Activated CD4-positive, alpha-beta T cell treated with anti-CD3 and anti-CD28 coated beads for 36 hours (primary cell): ENCODE results near the gene UFD1. TPM values are rescaled to one million over a fixed set of nuclear protein-coding genes. Genes with fewer than 3 reads are reported as not detected.

ENCODE experiments used
- ATAC-seq: fragments of 200-7000 bp; cut with Tn5 transposase; one replicate; pipeline ENCODE4 v1.10.0; 2021; ENCODE audit warnings: mild to moderate bottlenecking, moderate library complexity
- CTCF ChIA-PET: fragments of 350-600 bp; sonication (Branson Sonifier 250); formaldehyde crosslinking; loops from one replicate; lab custom pipeline; 2021; ENCODE audit warnings: antibody characterized with exemption; lab: Charles Lee
- POLR2A ChIA-PET: fragments of 350-600 bp; sonication (Branson Sonifier 250); formaldehyde crosslinking; loops from one replicate; lab custom pipeline; 2021; ENCODE audit warnings: antibody characterized with exemption, inconsistent platforms; lab: Charles Lee
- DNase-seq: peaks from one replicate; pipeline ENCODE4 v3.0.0-alpha.2; 2020
- H3K27ac Mint-ChIP-seq: one replicate; pipeline ENCODE4 v1.8.0; 2021; ENCODE audit warnings: mixed read lengths
- H3K27me3 Mint-ChIP-seq: one replicate; pipeline ENCODE4 v1.8.0; 2021; ENCODE audit warnings: mixed read lengths
- H3K36me3 Mint-ChIP-seq: one replicate; pipeline ENCODE4 v1.8.0; 2021; ENCODE audit warnings: low read depth, mixed read lengths
- H3K4me1 Mint-ChIP-seq: one replicate; pipeline ENCODE4 v1.8.0; 2021; ENCODE audit warnings: mixed read lengths
- H3K4me3 Mint-ChIP-seq: one replicate; pipeline ENCODE4 v1.8.0; 2021; ENCODE audit warnings: mild to moderate bottlenecking, moderate library complexity, mixed read lengths
- H3K9me3 Mint-ChIP-seq: one replicate; pipeline ENCODE4 v1.8.0; 2021; ENCODE audit warnings: low read depth, mixed read lengths
- intact Hi-C, 2 experiments: fragments of 100-400 bp; cut with DNase I in 1 of 2; cut with micrococcal nuclease in 1 of 2; formaldehyde crosslinking; loops; one replicate each; pipeline versions ENCODE4 v1.14.2 to v1.15.1; 2022 to 2024; cut with DNase I, micrococcal nuclease
- total RNA-seq, 2 experiments: library from RNA; stranded (reverse); gene quantifications; one replicate each; pipeline ENCODE4 v1.2.3, GENCODE V29; 2021

Gene UFD1
- total RNA-seq, 2 experiments from 2014 or later, result 78.4 to 109 TPM

- ATAC-seq, result no peak
- H3K27ac Mint-ChIP-seq, result no peak overlapping the region
Measured at GRCh38 chr22:19469421-19469820, 9.6 kb downstream of the UFD1 start.

GRCh38 chr22:19467912-19468311 is 11.1 kb downstream of the UFD1 start:
- H3K27me3 Mint-ChIP-seq, result no peaks in the 10 kb centered on the region
- no peak overlapping the region for H3K4me3 Mint-ChIP-seq
- CTCF ChIA-PET, result interaction anchor here (0.6 to 1.3 kb wide), 3 partner anchors 9 to 697 kb away, joined by 3 to 4 read pairs (median 3); partner anchors contain the start of gene C22orf39
- DNase-seq (no peak), ATAC-seq (no peak)
- no peaks in the 10 kb centered on the region for H3K9me3 Mint-ChIP-seq
- POLR2A ChIA-PET, result interaction anchor here (0.8 kb wide), 1 partner anchor 21 kb away, joined by 3 read pairs; the partner anchor contains the start of gene C22orf39
- intact Hi-C loops, result no loop called here
- H3K36me3 Mint-ChIP-seq, result peaks cover 56% of the 10 kb centered on the region
- no peak overlapping the region for H3K27ac Mint-ChIP-seq
- no peaks in the 10 kb centered on the region for H3K4me1 Mint-ChIP-seq

More at GRCh38 chr22:19469421-19469820, 9.6 kb downstream of the UFD1 start:
- Mint-ChIP-seq H3K4me3 (no peak overlapping the region), H3K4me1 (no peaks in the 10 kb centered on the region), H3K9me3 (no peaks in the 10 kb centered on the region), H3K27me3 (no peaks in the 10 kb centered on the region), H3K36me3 (peaks cover 61% of the 10 kb centered on the region)
- CTCF ChIA-PET, result no interaction called here
- POLR2A ChIA-PET, result no interaction called here
- intact Hi-C loops, result no loop called here
- DNase-seq, result no peak

GRCh38 chr22:19466848-19467752 is 11.9 kb downstream of the UFD1 start:
- Mint-ChIP-seq H3K27ac (no peak overlapping the region), H3K9me3 (no peaks in the 10 kb centered on the region), H3K27me3 (no peaks in the 10 kb centered on the region), H3K4me3 (no peak overlapping the region), H3K4me1 (no peaks in the 10 kb centered on the region), H3K36me3 (peaks cover 58% of the 10 kb centered on the region)
- CTCF ChIA-PET, result interaction anchor here (1.2 to 1.3 kb wide), 2 partner anchors 10 to 19 kb away, joined by 3 to 4 read pairs; partner anchors contain the start of gene C22orf39
- ATAC-seq (no peak), DNase-seq (no peak)
- intact Hi-C loops, result no loop called here
- POLR2A ChIA-PET, result no interaction called here

- H3K27ac Mint-ChIP-seq, result no peak overlapping the region
- H3K27me3 Mint-ChIP-seq, result no peaks in the 10 kb centered on the region
- no peak for ATAC-seq
- CTCF ChIA-PET, result no interaction called here
- peaks cover 53% of the 10 kb centered on the region for H3K36me3 Mint-ChIP-seq
- POLR2A ChIA-PET, result no interaction called here
- no peaks in the 10 kb centered on the region for H3K9me3 Mint-ChIP-seq
- H3K4me1 Mint-ChIP-seq, result no peaks in the 10 kb centered on the region
- intact Hi-C loops, result no loop called here
- DNase-seq, result no peak
- H3K4me3 Mint-ChIP-seq, result no peak overlapping the region
Measured at GRCh38 chr22:19466126-19466716, 12.8 kb downstream of the UFD1 start.

GRCh38 chr22:19464975-19465374 is 14.0 kb downstream of the UFD1 start:
- Mint-ChIP-seq H3K36me3 (peaks cover 48% of the 10 kb centered on the region), H3K4me3 (no peak overlapping the region), H3K27ac (no peak overlapping the region), H3K27me3 (no peaks in the 10 kb centered on the region), H3K4me1 (no peaks in the 10 kb centered on the region), H3K9me3 (no peaks in the 10 kb centered on the region)
- intact Hi-C loops, result no loop called here
- ATAC-seq (no peak), DNase-seq (no peak)
- ChIA-PET POLR2A (interaction anchor here (0.6 kb wide), 1 partner anchor 204 kb away, joined by 4 read pairs; no protein-coding TSS in a partner anchor), CTCF (no interaction called here)

GRCh38 chr22:19464546-19464945 is 14.4 kb downstream of the UFD1 start:
- Mint-ChIP-seq H3K4me1 (no peaks in the 10 kb centered on the region), H3K27ac (no peak overlapping the region), H3K36me3 (peaks cover 44% of the 10 kb centered on the region), H3K27me3 (no peaks in the 10 kb centered on the region), H3K4me3 (no peak overlapping the region), H3K9me3 (no peaks in the 10 kb centered on the region)
- CTCF ChIA-PET, result interaction anchor here (0.6 kb wide), 1 partner anchor 27 kb away, joined by 3 read pairs; no protein-coding TSS in a partner anchor
- POLR2A ChIA-PET, result no interaction called here
- no peak for DNase-seq
- intact Hi-C loops, result no loop called here
- no peak for ATAC-seq

- Mint-ChIP-seq H3K4me1 (no peaks in the 10 kb centered on the region), H3K4me3 (no peak overlapping the region), H3K27me3 (no peaks in the 10 kb centered on the region), H3K27ac (no peak overlapping the region), H3K9me3 (no peaks in the 10 kb centered on the region), H3K36me3 (peaks cover 39% of the 10 kb centered on the region)
- DNase-seq (no peak), ATAC-seq (no peak)
- intact Hi-C loops, result no loop called here
- CTCF ChIA-PET, result interaction anchor here (0.6 to 1.4 kb wide), 3 partner anchors 16 to 28 kb away, joined by 3 read pairs; partner anchors contain the start of genes CDC45 and UFD1
- POLR2A ChIA-PET, result no interaction called here
Measured at GRCh38 chr22:19463491-19464469, 15.2 kb downstream of the UFD1 start.

- Mint-ChIP-seq H3K4me3 (no peak overlapping the region), H3K27me3 (no peaks in the 10 kb centered on the region), H3K27ac (no peak overlapping the region), H3K4me1 (no peaks in the 10 kb centered on the region), H3K36me3 (peaks cover 35% of the 10 kb centered on the region), H3K9me3 (no peaks in the 10 kb centered on the region)
- no peak for DNase-seq
- intact Hi-C loops, result no loop called here
- no peak for ATAC-seq
- ChIA-PET POLR2A (no interaction called here), CTCF (interaction anchor here (1.4 to 1.5 kb wide), 2 partner anchors 11 to 17 kb away, joined by 3 to 4 read pairs; partner anchors contain the start of genes CDC45 and UFD1)
Measured at GRCh38 chr22:19463008-19463407, 16.0 kb downstream of the UFD1 start.

GRCh38 chr22:19461506-19461905 is 17.5 kb downstream of the UFD1 start:
- intact Hi-C loops, result no loop called here
- H3K27me3 Mint-ChIP-seq, result no peaks in the 10 kb centered on the region
- no peak overlapping the region for H3K27ac Mint-ChIP-seq
- no peaks in the 10 kb centered on the region for H3K9me3 Mint-ChIP-seq
- no peaks in the 10 kb centered on the region for H3K4me1 Mint-ChIP-seq
- ChIA-PET POLR2A (no interaction called here), CTCF (interaction anchor here (1.5 kb wide), 1 partner anchor 13 kb away, joined by 4 read pairs; no protein-coding TSS in a partner anchor)
- peaks cover 31% of the 10 kb centered on the region for H3K36me3 Mint-ChIP-seq
- ATAC-seq (no peak), DNase-seq (no peak)
- no peak overlapping the region for H3K4me3 Mint-ChIP-seq

GRCh38 chr22:19460036-19460435 is 19.0 kb downstream of the UFD1 start:
- no peak overlapping the region for H3K27ac Mint-ChIP-seq
- H3K4me1 Mint-ChIP-seq, result peaks cover 2% of the 10 kb centered on the region
- ATAC-seq, result no peak
- H3K4me3 Mint-ChIP-seq, result no peak overlapping the region
- no peaks in the 10 kb centered on the region for H3K9me3 Mint-ChIP-seq
- H3K27me3 Mint-ChIP-seq, result no peaks in the 10 kb centered on the region
- ChIA-PET POLR2A (no interaction called here), CTCF (no interaction called here)
- peaks cover 36% of the 10 kb centered on the region for H3K36me3 Mint-ChIP-seq
- DNase-seq, result no peak
- intact Hi-C loops, result no loop called here
